Measurements from ENCODE around the gene HIGD2A.

HIGD2A gene

GRCh38 chr5:176418251-176418650 lies 29.7 kb downstream of the HIGD2A start:
- no peak for DNase-seq

- no peak for DNase-seq
Observed at GRCh38 chr5:176420086-176420485, 31.5 kb downstream of the HIGD2A start.

GRCh38 chr5:176420972-176421544 lies 32.5 kb downstream of the HIGD2A start:
- no peak for DNase-seq

- no peak for DNase-seq
Observed at GRCh38 chr5:176424181-176424580, 35.6 kb downstream of the HIGD2A start.

DNA sequence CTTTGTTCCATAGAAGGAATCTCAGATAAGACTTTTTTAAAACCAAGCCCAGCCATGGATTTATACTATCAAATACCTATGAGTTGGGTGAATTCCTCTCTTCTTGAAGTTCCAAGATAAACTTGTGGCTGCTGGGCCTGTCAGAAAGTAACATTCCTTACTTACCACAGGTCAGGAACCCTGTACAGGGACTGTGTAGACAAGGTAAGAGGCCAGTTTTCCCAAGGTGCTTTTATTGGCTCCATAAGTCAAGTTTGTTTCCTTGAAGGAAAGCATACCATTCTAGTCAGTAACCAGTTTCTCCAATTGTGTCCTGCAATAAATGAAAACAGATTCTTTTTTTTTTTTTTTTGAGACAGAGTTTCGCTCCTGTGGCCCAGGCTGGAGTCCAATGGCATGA lies 36.6 kb downstream of the HIGD2A start:
- no peak for DNase-seq

DNA sequence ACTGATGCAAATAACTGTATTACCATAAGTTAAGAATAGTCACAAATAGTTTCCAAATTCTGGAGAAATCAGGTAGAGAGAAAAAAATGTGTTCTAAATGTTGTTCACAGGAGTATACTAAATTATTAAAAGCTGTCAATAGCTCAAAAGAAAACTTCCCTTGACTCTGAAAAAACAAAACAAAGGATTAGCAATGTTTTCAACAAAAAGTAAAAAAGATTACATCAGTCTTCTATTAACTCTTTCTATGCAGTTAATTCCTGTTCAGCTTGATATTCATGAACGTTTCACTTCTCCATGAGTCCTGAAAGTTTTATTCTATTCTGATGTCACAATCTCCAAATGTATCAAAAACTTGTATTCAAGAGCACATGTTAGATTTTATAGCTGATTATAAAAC lies 37.2 kb downstream of the HIGD2A start:
- no peak for DNase-seq

DNA sequence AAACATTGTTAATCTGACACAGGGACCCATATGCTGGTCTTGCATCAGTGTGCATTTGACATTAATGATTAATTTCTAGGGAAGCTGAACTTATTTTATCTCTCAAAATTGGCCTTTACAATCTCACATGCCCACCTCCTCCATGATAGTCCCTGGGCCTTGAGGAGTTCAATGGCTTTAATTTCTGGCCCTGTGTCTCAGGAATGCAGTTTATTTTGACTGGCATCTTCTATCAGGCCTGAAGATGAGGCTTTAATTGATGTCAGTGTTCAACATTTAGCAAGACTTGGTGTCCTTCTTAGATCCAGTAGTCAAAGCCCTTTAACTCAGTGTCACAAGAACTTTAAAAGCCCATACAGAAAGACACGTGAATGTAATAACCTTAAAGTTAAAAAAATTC lies 38.3 kb downstream of the HIGD2A start:
- DNase-seq: no peak

- DNase-seq: no peak
Observed at GRCh38 chr5:176427971-176428370, 39.4 kb downstream of the HIGD2A start.

GRCh38 chr5:176429972-176430371 lies 41.4 kb downstream of the HIGD2A start:
- DNase-seq: no peak

- no peak for DNase-seq
Observed at GRCh38 chr5:176432707-176433106, 44.2 kb downstream of the HIGD2A start.

DNA sequence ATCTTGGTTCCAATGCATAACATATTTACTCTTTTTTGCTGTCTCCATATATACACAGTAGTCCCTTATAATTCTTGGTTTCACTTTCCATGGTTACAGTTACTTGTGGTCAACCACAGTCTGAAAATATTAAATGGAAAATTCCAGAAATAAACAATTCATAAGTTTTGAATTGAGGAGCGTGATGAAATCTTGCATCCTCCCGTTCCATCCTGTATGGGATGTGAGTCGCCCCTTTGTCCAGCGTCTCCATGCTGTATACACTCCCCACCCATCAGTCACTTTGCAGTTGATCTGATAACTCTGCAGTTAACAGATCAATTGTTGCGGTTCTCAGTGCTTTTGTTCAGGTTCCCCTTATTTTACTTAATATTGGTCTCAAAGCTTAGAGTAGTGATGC lies 48.1 kb downstream of the HIGD2A start:
- DNase-seq: no peak

DNA sequence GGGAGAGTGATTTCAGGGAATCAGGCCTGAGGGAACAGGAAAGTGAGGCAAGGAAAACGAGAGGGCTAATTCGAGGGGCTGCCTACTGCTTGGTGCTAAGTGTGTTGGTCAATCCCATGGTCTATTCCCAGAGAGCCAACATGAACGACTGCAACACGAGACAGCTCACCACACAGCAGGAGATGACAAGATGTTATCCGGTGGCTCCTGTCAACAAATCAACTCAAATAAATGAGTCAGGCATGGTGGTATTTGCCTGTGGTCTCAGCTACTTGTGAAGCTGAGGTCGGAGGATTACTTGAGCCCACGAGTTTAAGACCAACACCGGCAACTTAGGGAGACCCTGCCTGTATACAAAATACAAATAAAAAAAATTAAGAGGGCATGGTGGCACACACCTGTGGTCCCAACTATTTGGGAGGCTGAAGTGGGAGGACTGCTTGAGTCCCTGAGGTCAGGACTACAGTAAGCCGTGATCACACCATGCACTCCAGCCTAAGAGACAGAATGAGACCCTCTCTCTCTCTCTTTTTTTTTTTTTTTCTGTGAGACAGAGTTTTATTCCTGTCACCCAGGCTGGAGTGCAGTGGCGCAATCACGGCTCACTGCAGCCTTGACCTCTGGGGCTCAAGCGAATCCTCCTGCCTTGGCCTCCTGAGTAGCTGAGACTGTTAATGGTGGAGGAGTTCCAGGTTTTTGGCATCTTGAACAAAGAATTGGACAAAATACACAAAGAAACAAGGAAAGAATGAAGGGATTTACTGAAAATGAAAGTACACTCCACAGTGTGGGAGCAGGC lies 50.6 kb downstream of the HIGD2A start:
- no peak for DNase-seq
